LNCAP (cell line): ENCODE measurements around the gene SCCPDH.

Experiments used
- TF ChIP-seq, protein P1 (sequence below): fragments of 450-650 bp; IDR thresholded peaks from 2 replicates; pipeline ENCODE4 v1.5.1; 2017; ENCODE audit warnings: mild to moderate bottlenecking

The SCCPDH gene

DNA sequence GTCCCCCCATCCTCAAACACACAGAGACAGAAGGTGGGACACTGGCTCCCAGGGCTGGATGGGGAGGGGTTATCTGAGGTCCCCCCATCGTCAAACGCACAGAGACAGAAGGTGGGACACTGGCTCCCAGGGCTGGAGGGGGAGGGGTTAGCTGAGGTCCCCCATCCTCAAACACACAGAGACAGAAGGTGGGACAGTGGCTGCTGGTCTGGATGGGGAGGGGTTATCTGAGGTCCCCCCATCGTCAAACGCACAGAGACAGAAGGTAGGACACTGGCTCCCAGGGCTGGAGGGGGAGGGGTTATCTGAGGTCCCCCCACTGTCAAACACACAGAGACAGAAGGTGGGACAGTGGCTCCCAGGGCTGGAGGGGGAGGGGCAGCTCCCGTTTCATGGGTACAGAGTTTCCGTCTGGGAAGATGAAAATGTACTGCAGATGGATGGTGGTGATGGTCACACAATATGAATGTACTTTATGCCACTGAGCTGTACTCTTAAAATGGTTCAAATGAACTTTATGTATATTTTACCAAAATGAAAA is 69.2 kb downstream of the SCCPDH start:
- TF ChIP-seq, protein P1, sequence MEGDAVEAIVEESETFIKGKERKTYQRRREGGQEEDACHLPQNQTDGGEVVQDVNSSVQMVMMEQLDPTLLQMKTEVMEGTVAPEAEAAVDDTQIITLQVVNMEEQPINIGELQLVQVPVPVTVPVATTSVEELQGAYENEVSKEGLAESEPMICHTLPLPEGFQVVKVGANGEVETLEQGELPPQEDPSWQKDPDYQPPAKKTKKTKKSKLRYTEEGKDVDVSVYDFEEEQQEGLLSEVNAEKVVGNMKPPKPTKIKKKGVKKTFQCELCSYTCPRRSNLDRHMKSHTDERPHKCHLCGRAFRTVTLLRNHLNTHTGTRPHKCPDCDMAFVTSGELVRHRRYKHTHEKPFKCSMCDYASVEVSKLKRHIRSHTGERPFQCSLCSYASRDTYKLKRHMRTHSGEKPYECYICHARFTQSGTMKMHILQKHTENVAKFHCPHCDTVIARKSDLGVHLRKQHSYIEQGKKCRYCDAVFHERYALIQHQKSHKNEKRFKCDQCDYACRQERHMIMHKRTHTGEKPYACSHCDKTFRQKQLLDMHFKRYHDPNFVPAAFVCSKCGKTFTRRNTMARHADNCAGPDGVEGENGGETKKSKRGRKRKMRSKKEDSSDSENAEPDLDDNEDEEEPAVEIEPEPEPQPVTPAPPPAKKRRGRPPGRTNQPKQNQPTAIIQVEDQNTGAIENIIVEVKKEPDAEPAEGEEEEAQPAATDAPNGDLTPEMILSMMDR = no peak

DNA sequence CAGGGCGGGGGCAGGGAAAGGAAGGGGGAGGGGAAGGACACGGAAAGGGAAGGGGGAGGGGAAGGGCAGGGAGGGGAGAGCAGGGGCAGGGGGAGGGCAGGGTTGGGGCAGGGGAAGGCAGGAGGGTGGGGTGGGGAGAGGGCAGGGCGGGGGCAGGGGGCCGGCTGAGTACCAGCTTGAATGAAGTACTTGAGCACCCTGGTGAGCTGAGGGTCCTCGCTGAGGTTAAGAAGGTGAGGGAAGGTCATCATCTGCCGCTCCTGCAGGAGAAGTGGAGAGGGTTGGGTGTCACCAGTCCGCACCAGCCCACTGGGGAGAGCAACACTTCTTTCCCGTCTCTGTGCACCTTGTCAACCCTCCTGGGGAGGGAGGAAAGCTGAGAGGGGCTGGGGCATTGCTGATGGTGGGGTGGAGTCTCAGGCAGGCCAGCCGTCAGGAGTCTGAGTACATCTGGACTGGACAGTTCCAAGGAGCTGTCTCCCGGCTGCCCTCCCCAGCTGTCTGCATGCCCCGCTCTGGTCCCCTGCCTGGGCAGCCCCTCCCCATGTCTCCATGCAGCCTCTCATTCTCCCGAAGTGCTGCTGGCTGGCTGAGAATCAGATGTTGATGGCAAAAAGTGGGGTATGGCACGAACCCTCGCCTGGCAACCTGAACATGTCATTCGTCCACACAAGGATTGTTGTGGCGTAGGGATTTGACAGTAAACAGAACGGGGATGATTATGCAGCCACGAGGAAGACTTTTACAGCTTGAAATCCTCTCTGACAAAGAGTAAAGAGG is 70.0 kb downstream of the SCCPDH start:
- TF ChIP-seq, protein P1 = no peak

DNA sequence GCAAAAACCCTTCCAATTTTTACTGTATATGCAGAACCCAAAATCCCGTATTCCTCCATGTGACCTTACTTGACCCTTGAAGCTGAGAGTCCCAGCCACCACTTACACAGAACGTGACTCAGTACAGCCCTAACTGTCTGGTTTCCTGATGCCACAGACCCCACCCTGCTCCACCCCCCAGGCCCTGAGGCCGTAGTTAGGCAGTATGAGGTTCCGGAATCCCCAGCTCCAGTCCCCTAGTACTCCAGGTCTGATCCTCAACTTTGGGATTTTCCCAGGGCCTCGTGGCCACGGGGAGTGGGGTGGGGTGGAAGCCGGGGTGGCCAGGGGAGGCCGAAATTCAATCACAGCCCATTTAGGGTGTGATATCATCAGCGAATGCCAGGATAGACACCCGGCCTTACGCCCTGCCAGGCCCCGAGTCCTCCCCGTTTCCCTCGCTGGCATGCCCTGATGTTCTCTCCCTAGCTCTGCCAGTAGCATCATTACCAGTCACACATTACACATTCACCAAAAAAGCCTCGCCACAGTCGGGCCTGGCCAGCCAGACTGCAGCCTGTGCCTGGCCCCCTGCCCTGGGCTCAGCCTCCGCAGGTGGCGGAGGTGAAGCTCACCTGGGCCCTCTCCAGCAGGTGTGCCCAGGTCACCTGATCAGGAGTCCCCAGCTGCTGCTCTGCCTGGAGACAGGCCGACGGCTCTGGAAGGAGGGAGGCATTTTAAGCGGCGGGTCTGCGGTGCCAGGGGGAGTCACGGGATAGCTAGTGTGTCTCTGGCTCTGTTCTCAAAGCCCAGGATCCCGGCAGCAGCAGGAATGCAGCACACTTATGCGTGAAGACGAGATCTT is 70.8 kb downstream of the SCCPDH start:
- TF ChIP-seq, protein P1 = no peak

DNA sequence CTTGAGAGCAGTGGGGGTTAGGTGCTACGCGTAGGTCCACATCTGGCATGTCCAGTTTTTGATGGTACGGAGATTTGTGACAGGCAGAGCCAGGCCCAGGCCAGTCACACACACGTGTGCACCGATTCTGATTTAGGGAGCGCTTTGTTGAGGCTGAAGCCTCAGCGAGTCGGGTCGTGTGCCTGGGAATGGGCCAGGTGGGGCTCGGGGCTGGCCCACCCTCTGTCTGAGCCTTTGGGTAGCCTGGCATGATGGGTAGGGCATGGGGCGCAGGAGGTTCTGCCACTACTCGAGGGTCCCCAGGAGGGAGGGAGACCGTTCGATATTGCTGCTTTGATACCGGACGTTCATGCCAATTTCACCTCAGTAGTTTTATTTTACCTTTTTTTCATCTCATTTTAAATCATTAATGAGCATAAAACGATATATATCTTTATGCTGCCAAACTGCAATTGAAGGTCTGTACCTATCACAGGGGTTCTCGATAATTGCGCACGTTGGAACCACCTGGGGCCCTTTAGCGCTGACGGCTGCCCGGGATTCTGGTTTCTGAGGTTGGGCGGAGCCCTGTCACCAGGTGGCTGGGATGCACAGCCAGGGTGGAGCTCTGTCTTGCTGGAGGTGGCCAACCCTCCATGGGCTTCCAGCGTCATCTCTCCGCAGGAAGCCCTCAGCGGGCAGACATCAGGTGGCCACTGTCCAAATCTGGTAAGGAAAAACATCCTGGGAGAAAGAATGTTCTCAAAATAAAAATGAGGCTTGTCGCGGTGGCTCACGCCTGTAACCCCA is 71.9 kb downstream of the SCCPDH start:
- TF ChIP-seq, protein P1 = no peak

DNA sequence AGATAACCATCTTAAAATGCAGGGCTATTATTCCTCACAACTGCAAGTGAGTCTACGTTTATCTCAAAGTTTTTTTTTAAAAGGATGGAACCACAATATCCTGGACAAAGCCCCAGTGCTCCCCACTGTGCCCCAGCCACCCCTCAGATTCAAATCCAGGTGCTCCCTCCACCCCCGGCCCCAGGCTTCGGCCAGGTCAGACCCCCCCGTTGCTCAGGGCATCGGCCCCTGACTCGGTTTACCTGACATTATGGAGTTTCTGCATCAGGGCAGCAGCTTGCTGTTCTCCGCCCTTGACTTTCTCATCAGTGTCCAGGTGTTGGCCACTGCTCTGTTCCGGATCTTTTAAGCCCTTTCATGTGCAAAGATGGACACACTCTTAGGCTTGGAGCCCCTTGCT is 72.9 kb downstream of the SCCPDH start:
- TF ChIP-seq, protein P1 = no peak

DNA sequence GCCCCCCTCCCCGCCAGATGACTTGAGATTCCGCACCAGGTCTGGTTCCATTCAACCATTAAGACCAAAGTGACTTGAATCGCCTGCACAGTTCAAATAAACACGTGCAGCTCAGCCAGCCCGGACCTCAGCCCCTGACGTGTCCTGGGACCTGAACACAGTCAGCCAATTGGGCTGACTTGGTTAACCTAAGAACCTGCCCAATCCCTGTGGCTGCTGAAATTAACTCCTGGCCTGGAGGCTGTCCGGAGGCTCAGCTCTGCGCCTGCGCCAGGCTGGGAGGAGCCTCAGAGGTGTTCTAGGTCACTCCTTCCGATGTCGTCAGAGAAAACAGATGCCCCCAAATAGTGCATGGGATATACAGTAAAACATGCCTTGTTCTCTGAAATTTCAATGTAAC is 73.4 kb downstream of the SCCPDH start:
- TF ChIP-seq, protein P1 = no peak

DNA sequence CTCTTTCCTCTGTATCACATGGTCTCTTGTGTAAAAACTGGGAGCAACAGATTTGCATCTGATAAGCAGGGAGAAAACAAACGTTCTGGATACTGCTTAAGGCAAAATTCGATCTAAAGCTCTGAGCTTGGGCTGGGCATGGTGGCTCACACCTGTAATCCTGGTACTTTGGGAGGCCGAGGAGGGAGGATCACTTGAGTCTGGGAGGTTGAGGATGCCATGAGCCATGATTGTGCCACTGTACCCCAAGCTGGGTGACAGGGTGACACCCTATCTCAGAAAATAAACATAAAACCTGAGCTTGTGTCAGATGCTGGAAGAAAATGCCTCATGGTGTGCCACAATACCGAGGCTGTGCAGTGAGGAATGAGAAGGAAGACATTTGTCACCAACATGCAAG is 73.9 kb downstream of the SCCPDH start:
- TF ChIP-seq, protein P1 = no peak
